DND-41 (cell line): ENCODE data around the gene NTMT2.

Experiments
- CTCF ChIP-seq: IDR thresholded peaks from 2 replicates; pipeline ENCODE4 v1.5.1; 2012; ENCODE audit warnings: borderline replicate concordance, low read length, moderate library complexity, mild to moderate bottlenecking; ENCODE audit not compliant: poor library complexity, severe bottlenecking; ENCODE audit errors: extremely low read depth
- EZH2 ChIP-seq: IDR thresholded peaks from 3 replicates; pipeline ENCODE4 v1.6.1; 2012; ENCODE audit warnings: borderline replicate concordance, low read depth, mild to moderate bottlenecking, moderate library complexity, low read length, inconsistent platforms; ENCODE audit not compliant: severe bottlenecking

- TF ChIP-seq CTCF (no peak), EZH2 (no peak)
Measured at GRCh38 chr1:170150016-170150415, 4.3 kb downstream of the NTMT2 start.
